Esophagus squamous epithelium (tissue), 5 donors: ENCODE data around the gene LRRC2. TPM values are rescaled to one million over a fixed set of nuclear protein-coding genes. Genes with fewer than 3 reads are reported as not detected.
"Not testable (repeated sequence)": the region's sequence is repeated elsewhere in the genome, so short reads cannot be mapped to it uniquely, and the experiment has no call there.

Source experiments
- DNase-seq: peaks from one replicate; lab custom pipeline; 2025; lab: John Stamatoyannopoulos, UW
- H3K27ac ChIP-seq, 4 donors: fragments of 200-600 bp; sonication (generic); one replicate each; pipeline ENCODE4 v1.5.1; 2016 to 2019; ENCODE audit warnings: mild to moderate bottlenecking in 1 of 4
- H3K27me3 ChIP-seq, 4 donors: fragments of 200-600 bp; sonication (generic); 1 replicate in 3 of 4; 2 replicates in 1 of 4; pipeline versions ENCODE4 v1.5.1 to v1.6.0; 2017 to 2021; ENCODE audit warnings: antibody characterized with exemption in 1 of 4
- H3K36me3 ChIP-seq, 3 donors: fragments of 200-600 bp; sonication (generic); one replicate each; pipeline ENCODE4 v1.5.1; 2016 to 2019
- H3K4me1 ChIP-seq, 3 donors: fragments of 200-600 bp; sonication (generic); one replicate each; pipeline ENCODE4 v1.5.1; 2017 to 2019
- H3K4me3 ChIP-seq, 4 donors: fragments of 200-600 bp; sonication (generic); 1 replicate in 3 of 4; 2 replicates in 1 of 4; pipeline ENCODE4 v1.5.1; 2016 to 2019; ENCODE audit warnings: mild to moderate bottlenecking in 2 of 4, moderate library complexity in 1 of 4
- H3K9me3 ChIP-seq, 3 donors: fragments of 200-600 bp; sonication (generic); one replicate each; pipeline ENCODE4 v1.5.1; 2016 to 2019
- CTCF ChIP-seq, 6 experiments: fragments of 450-650 bp in 4 of 6; fragments of 200-600 bp in 2 of 6; sonication (generic) in 2 of 6; IDR thresholded peaks; one replicate each; pipeline ENCODE4 v1.5.1; 2016 to 2019; ENCODE audit warnings: antibody characterized with exemption in 6 of 6, mild to moderate bottlenecking in 4 of 6, moderate library complexity in 4 of 6
- POLR2A ChIP-seq, 4 donors: fragments of 450-650 bp; IDR thresholded peaks; one replicate each; pipeline ENCODE4 v1.6.1; 2017; ENCODE audit warnings: antibody characterized with exemption in 4 of 4, mild to moderate bottlenecking in 4 of 4, moderate library complexity in 3 of 4
- WGBS, 2 donors: methylation state at CpG; one replicate each; pipeline ENCODE4 v1.1.5; 2018; 5-methylcytosine and 5-hydroxymethylcytosine counted together
- intact Hi-C: fragments of 100-400 bp; cut with DNase I; formaldehyde crosslinking; loops from one replicate; pipeline ENCODE4 v1.15.0; 2022
- total RNA-seq, 4 donors: library from RNA; depleted of rRNA; stranded (reverse); fragments of >200 nt; gene quantifications; one replicate each; pipeline ENCODE4 v1.1.0, GENCODE V29; 2016
- donor health status: DM: yes; HTN: yes; CAD: no.

The LRRC2 gene
- total RNA-seq, 4 donors from 2014 or later, result 0.26 to 2.7 (median 1.1) TPM; not detected in 1

DNA sequence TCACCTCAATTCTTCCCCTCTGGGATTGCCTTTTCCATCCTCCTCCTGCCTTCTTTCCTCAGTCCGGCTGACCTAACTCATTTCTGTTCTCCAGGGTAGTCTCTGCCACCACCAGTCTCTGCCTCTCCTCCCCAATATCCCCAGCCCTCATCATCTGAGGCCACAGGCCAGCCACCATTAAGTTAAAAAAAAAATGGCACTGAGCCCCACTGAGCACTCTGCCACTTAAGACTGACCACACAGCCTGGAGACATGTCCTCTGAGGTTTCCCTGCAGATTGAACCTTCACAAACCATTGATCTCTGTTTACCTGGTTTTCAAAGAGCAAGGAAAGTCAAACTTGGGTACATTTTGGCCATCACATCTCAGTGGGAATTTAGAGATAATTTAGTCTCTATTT lies 13.6 kb downstream of the LRRC2 start:
- no peaks in the 10 kb centered on the region for H3K27me3 ChIP-seq
- peaks cover 0 to 17% (median 0%) of the 10 kb centered on the region in 3 donors for H3K4me1 ChIP-seq
- TF ChIP-seq POLR2A (IDR thresholded peaks at IDR 0.05) (no peak), CTCF (IDR thresholded peaks at IDR 0.05) (no peak)
- intact Hi-C loops, result no loop called here
- H3K36me3 ChIP-seq, result no peaks in the 10 kb centered on the region
- H3K9me3 ChIP-seq, result no peaks in the 10 kb centered on the region
- no peak for DNase-seq
- WGBS, 2 donors, result 88 to 95% methylated on average over 1 of the region's 1 CpG
- H3K27ac ChIP-seq, result no peak overlapping the region
- no peak overlapping the region for H3K4me3 ChIP-seq

- intact Hi-C loops, result no loop called here
- Histone ChIP-seq H3K27ac (no peak overlapping the region), H3K36me3 (no peaks in the 10 kb centered on the region), H3K4me1 (peaks cover 0 to 17% (median 0%) of the 10 kb centered on the region in 3 donors), H3K27me3 (no peaks in the 10 kb centered on the region), H3K9me3 (no peaks in the 10 kb centered on the region), H3K4me3 (no peak overlapping the region)
- 69 to 92% methylated on average over 2 of the region's 2 CpGs for WGBS, 2 donors
- TF ChIP-seq POLR2A (IDR thresholded peaks at IDR 0.05) (no peak), CTCF (IDR thresholded peaks at IDR 0.05) (no peak)
- no peak for DNase-seq
Observed at GRCh38 chr3:46551615-46552014, 14.5 kb downstream of the LRRC2 start.

GRCh38 chr3:46549989-46550388 lies 16.1 kb downstream of the LRRC2 start:
- TF ChIP-seq POLR2A (IDR thresholded peaks at IDR 0.05), result no peak
- TF ChIP-seq CTCF (IDR thresholded peaks at IDR 0.05), result no peak
- Histone ChIP-seq H3K4me1 (peaks cover 0 to 17% (median 0%) of the 10 kb centered on the region in 3 donors), H3K36me3 (no peaks in the 10 kb centered on the region), H3K4me3 (no peak overlapping the region), H3K27ac (no peak overlapping the region), H3K27me3 (no peaks in the 10 kb centered on the region), H3K9me3 (no peaks in the 10 kb centered on the region)
- intact Hi-C loops, result no loop called here
- no peak for DNase-seq
- 61 to 67% methylated on average over 1 of the region's 1 CpG for WGBS, 2 donors

DNA sequence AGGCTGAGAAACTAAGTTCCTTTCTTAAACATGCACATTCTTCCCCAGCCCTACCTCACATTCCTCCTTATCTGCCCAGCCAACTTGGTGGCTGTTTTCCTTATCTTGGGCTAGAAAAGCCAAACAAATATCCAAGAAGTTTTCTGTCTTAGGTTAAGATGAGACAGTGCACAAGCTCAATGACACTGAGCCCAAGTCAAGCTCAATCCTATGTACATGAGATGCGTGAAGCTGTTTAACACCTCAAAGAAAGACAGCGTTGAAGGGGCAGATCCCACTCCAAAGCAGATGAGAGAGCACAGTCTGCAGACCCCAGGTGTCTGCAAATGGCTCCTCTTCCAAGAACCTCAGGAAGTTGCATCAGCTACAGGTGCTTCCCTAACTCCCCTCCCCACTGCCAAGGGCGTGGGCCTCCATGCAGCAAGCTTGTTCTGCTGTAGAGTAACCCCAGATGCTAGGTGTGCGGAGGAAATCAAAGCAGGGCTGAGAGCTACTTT lies 16.6 kb downstream of the LRRC2 start:
- WGBS, 2 donors, result 65% methylated on average over 2 to 4 of the region's 4 CpGs
- no peaks in the 10 kb centered on the region for H3K9me3 ChIP-seq
- no peaks in the 10 kb centered on the region for H3K27me3 ChIP-seq
- intact Hi-C loops, result no loop called here
- no peak for DNase-seq
- no peak overlapping the region for H3K27ac ChIP-seq
- no peak overlapping the region for H3K4me3 ChIP-seq
- no peak for TF ChIP-seq CTCF (IDR thresholded peaks at IDR 0.05)
- no peak for TF ChIP-seq POLR2A (IDR thresholded peaks at IDR 0.05)
- H3K36me3 ChIP-seq, result no peaks in the 10 kb centered on the region
- H3K4me1 ChIP-seq, result peaks cover 0 to 17% (median 0%) of the 10 kb centered on the region in 3 donors

DNA sequence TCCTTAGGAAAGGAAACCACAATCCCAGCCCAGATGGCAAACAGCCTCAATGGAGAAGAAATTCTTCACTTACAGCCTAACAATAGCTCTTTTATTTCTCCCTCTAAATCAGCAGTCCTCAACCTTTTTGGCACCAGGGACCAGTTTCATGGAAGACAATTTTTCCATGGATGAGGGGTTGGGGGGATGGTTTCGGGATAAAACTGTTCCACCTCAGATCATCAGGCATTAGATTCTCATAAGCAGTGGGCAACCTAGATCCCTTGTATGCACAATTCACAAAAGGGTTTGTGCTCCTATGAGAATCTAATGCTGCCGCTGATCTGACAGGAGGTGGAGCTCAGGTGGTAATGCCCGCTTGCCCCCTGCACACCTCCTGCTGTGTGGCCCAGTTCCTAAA lies 17.5 kb downstream of the LRRC2 start:
- peaks cover 0 to 17% (median 0%) of the 10 kb centered on the region in 3 donors for H3K4me1 ChIP-seq
- H3K27me3 ChIP-seq, H3K27ac ChIP-seq, H3K9me3 ChIP-seq, intact Hi-C loops, DNase-seq, H3K36me3 ChIP-seq, H3K4me3 ChIP-seq: not testable (repeated sequence)
- WGBS, 2 donors, result 91 to 97% methylated on average over 3 of the region's 3 CpGs
